A204.1 (cell line): Measurements from ENCODE around the gene MAVS.
A peak's percentile ranks its signal among the peaks of the same experiment; 100 is the strongest.
"Not testable (repeated sequence)": the region's sequence is repeated elsewhere in the genome, so short reads cannot be mapped to it uniquely, and the experiment has no call there.

Experiments used
- FAIRE-seq: peaks from 2 replicates; lab custom pipeline; 2012; peaks lifted over from hg19 to GRCh38; lab: Jason Lieb, UNC

MAVS gene

DNA sequence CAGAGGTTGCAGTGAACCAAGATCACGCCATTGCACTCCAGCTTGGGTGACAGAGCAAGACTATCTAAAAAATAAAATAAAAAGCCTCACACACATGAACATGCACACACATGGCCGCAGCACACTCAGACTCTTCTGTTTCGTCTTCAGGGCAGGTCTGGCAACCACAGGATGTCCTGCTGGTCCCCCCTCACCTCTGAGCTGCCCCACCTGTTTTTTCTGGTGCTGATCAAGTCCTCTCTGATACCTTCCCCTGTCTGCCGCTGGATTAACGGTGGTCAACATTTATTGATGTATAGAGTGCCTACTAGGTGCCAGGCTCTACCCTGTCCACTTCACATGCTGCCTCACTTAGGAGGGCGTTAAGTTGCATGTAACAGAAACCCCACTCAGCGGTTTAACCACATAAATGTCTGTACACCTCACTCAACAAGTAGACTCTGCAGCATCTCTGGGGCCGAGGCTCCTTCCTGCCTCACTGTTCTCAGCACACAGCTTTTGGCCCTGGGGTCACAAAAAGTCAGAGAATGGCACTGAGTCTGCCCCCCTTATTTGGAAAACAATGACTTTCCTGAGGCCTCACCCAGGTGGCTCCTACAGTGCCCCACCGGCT, 30.8 kb upstream of the MAVS start:
- no peak for FAIRE-seq

- no peak for FAIRE-seq
Observed at GRCh38 chr20:3818155-3819151, 28.2 kb upstream of the MAVS start.

GRCh38 chr20:3819411-3820047, 27.1 kb upstream of the MAVS start:
- no peak for FAIRE-seq

- FAIRE-seq, result peak; percentile 65
Observed at GRCh38 chr20:3820048-3820900, 26.4 kb upstream of the MAVS start, which contains the start of gene AP5S1. Gene AP5S1 (plus strand): TSS chr20:3820547. CDS start chr20:3822118, 1,571 bp downstream.

DNA sequence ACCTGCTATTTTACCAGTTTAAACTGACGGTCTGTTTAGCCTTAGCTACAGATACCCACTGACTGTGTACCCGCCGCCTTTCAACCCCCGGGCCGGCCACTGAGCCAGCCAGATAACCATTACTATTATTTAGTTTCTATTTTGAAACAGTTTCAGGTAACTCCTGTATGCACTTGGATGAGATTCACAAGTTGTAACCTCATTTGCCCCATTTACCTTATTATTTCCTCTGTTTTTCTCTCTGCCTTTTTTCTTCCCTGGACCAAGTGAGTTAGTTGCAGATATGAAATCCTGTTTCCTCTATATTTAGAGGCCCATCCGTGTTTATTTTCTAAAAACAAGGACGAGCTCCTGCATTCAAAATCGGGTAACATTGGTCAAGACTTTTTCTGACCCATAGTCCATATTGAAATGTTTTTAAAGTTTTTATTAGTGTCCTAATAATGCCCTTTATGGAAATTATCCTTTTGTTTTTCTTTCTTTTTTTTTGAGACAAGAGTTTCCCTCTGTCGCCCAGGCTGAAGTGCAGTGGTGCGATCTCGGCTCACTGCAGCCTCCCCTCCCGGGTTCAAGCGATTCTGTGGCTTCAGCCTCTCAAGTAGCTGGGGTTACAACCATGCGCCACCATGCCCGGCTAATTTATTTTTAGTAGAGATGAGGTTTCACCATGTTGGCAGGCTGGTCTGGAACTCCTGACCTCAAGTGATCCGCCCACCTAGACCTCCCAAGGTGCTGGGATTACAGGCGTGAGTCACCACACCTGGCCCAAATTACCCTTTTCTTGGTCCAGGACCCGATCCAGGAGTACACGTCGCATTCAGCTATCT, 25.5 kb upstream of the MAVS start:
- FAIRE-seq, result no peak

GRCh38 chr20:3821996-3822395, 24.6 kb upstream of the MAVS start:
- no peak for FAIRE-seq

DNA sequence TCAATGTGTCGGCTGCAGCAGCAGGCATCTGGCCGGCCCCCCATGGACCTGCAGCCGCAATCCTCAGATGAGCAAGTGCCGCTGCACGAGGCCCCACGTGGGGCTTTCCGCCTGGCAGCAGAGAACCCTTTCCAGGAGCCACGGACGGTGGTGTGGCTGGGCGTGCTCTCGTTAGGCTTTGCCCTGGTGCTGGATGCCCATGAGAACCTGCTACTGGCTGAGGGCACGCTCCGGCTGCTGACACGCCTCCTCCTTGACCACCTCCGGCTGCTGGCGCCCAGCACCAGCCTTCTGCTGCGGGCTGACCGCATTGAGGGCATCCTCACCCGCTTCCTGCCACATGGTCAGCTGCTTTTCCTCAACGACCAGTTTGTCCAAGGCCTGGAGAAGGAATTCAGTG, 22.8 kb upstream of the MAVS start:
- no peak for FAIRE-seq

DNA sequence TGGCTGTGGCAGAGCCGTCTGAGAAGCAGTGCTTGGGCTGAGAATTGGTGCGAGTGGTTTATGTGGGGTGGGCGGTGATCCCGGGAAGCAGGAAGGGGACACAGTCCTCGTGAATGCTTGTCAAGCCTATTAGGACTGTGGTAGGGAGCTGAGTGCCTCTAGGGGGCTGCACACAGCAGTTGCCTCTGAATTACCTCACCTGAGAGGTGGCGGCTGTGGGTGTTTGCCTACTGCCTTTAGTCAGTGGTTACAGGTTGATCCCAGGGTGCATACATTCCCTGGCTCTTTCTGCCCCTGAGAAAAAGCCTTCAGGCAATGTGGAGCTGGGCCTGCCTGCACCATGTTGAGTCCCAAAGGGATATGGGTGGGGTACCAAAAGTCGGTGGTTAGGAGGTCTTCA, 21.1 kb upstream of the MAVS start:
- FAIRE-seq, result no peak

DNA sequence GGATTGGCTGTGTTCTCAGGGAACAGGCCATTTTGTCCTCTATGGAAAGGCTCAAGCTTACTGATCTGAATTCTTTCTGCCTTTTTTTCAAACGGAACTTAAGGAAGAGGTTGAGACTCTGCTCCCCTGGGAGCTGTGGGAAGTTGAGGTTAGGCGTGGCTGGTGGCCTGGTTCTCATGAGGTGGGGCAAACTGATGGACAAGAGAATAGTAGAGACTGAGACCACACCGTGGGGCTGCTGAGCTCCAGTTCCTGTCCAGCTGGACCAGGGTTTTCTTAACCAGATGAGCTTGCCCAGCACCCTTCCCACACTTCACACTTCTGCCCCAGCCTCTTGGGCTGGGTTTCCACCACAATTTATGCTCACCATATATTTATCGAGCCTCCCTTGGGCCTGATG, 20.2 kb upstream of the MAVS start:
- FAIRE-seq, result no peak

GRCh38 chr20:3828798-3829197, 17.8 kb upstream of the MAVS start:
- FAIRE-seq, result no peak

- not testable (repeated sequence) for FAIRE-seq
Observed at GRCh38 chr20:3829891-3830290, 16.7 kb upstream of the MAVS start.

DNA sequence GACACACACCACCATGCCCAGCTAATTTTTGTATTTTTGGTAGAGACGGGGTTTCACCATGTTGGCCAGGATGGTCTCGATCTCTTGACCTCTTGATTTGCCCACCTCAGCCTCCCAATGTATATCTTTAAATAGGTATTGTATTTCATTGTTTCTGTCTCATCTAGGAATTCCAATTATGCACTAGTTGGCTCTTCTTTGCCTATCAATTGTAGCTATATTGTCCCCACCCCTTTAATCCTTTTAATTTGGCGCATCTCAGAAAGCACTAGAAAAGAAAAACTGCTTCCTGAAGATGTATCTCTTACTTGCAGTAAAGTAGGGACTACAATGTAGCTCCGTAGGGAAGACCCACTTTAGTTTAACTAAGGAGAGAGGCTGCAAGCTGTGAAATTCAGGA, 10.5 kb upstream of the MAVS start:
- no peak for FAIRE-seq

DNA sequence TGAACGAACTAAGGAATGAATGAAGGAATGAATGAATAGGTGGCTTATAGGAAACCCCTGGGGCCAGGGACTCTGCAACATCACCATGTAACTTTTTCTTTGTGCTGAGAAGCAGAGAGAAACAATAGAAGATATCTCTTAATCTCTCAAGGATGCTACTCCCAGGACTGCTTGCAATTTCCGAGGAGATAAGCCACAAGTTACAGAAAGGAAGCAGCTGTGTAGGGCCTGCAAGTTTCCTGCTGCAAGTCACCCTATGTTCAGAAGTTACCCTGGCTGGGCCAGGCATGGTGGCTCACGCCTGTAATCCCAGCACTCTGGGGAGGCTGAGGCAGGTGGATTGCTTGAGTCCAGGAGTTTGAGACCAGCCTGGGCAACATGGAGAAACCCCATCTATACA, 7.3 kb upstream of the MAVS start:
- no peak for FAIRE-seq

GRCh38 chr20:3840201-3840600, 6.4 kb upstream of the MAVS start:
- not testable (repeated sequence) for FAIRE-seq

GRCh38 chr20:3842348-3842930, 4.2 kb upstream of the MAVS start:
- FAIRE-seq, result no peak

DNA sequence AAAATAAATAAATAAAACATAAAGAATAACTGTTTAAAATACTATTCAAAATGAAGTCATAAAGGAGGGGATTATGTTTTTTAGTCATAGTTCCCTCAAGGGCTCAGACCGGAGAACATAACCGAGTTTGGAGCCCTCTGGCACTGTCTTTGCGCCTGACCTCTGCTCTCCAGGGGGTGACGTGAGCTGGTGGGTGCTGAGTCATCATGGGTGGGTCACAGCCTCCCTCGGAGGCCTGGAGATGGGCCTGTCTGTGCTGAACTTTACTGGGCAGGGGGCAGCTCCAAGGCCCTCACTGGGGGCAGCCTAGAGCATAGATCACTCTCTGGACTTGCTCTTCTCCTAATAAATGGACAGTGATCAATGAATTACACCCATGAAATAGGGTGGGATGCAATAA, 3.1 kb upstream of the MAVS start:
- FAIRE-seq, result no peak

DNA sequence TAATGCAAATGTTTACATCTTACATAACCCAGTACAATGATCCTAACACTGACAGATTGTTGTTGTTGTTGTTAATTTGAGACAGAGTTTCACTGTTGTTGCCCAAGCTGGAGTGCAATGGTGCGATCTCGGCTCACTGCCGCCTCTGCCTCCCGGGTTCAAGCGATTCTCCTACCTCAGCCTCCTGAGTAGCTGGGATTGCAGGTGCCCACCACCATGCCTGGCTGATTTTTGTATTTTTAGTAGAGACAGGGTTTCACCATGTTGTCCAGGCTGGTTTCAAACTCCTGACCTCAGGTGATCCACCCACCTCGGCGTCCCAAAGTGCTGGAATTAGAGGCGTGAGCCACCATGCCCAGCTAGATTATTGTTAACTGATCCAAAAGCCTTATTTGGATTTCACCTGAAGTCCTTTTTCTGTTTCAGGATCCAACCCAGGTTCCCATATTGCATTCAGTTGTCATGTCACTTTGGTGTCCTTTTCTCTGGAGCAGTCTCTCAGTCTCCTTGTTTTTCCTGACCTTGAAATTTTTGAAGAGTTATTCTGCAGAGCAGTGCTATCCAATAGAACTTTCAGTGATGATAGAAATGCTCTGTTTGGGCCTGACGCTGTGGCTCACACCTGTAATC, 2.5 kb upstream of the MAVS start:
- FAIRE-seq, result not testable (repeated sequence)

- FAIRE-seq, result no peak
Observed at GRCh38 chr20:3846378-3846739, 275 bp upstream of the MAVS start.

DNA sequence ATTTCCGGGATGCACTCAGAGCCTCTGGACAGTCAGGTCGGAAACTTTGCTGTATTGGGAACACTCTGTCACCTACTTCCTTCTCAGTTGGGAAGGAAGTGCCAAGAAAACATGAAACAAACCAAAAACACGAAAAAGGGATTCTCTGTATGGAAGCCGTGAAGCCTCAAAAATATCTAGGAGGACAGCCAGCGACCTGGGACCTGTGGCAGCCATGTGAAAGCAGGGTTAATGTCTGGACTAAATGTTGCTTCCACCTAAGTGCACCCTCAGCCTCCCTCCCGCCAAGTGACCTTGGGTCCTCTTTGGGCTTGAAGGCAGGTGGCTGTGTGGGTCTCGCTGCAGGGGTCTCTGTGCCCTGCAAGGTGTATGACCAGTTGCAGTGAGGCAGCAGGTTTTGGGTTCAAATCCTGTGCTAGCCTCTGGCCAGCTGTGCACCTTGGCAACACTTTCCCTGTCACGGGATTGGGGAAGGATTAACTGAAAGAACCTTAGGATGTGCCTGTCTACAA, 851 bp downstream of the MAVS start:
- no peak for FAIRE-seq

GRCh38 chr20:3848565-3848964, 1.9 kb downstream of the MAVS start:
- FAIRE-seq, result no peak
